ENCODE data around the gene KIF27. TPM values are rescaled to one million over a fixed set of nuclear protein-coding genes. Genes with fewer than 3 reads are reported as not detected.
"Not testable (repeated sequence)": the region's sequence is repeated elsewhere in the genome, so short reads cannot be mapped to it uniquely, and the experiment has no call there.

Gene KIF27
- total RNA-seq, 2 experiments from 2014 or later: 3.0 to 3.7 TPM

DNA sequence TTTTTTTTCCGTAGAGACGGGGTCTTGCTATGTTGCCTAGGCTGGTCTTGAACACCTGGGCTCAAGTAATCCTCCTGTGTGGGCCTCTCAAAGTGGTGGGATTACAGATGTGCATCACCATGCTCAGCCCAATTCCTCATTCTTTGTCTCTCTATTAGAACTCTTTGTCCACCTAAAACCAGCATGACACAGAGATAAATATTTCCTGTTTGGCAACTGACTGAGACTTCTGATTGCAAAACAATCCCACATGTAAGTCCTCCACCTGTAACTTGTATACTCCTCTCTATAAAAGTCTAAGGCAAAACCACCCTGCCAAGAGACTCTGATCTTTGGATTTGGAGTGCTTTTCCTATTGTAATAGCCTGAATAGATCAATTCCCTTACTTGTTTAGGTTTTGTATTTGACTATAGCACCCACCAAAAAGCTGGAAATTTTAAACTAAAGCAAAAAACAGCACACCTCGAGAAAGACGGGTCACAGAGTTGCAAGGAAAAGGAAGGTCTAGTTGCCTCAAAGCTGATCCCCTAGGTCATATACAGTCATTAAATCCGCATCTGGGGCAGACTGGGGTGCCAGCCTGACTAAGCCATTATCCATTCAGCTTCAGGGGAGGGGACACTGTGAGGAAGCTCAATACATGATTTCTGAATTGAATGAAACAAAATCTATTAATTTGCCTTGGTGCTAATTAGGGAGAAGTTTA, 13.5 kb upstream of the KIF27 start:
- CTCF ChIA-PET: interaction anchor here (1.0 to 1.5 kb wide), 2 partner anchors 238 to 283 kb away, joined by 3 read pairs; no protein-coding TSS in a partner anchor
- POLR2A ChIA-PET: no interaction called here

- ChIA-PET CTCF (interaction anchor here (0.6 to 1.5 kb wide), 4 partner anchors 239 to 1805 kb away, joined by 3 read pairs; no protein-coding TSS in a partner anchor), POLR2A (no interaction called here)
Observed at GRCh38 chr9:83933790-83934189, 12.6 kb upstream of the KIF27 start.

GRCh38 chr9:83932851-83933250, 11.6 kb upstream of the KIF27 start:
- ChIA-PET CTCF (interaction anchor here (0.7 to 1.5 kb wide), 2 partner anchors 9 to 240 kb away, joined by 3 to 4 read pairs; no protein-coding TSS in a partner anchor), POLR2A (no interaction called here)

GRCh38 chr9:83932011-83932410, 10.8 kb upstream of the KIF27 start:
- ChIA-PET CTCF (no interaction called here), POLR2A (no interaction called here)

DNA sequence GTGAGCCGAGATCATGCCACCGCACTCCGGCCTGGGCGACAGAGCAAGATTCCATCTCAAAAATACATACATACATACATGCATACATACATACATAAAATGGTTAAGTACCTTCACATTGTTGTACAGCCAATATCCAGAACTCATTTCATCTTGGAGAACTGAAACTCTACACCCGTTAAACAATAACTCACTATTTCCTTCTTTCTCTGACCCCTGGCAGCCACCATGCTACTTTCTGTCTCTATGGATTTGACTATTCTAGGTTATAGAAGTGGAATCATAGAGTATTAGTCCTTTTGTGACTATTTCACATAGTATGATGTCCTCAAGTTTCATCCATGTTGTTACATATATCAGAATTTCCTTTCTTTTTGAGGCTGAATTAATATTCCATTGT, 9.6 kb upstream of the KIF27 start:
- CTCF ChIA-PET: no interaction called here
- POLR2A ChIA-PET: no interaction called here

- ChIA-PET CTCF (no interaction called here), POLR2A (no interaction called here)
Observed at GRCh38 chr9:83927591-83927990, 6.4 kb upstream of the KIF27 start.

GRCh38 chr9:83920469-83920926, 734 bp downstream of the KIF27 start:
- ChIA-PET CTCF (interaction anchor here (1.0 to 1.5 kb wide), 6 partner anchors 9 to 586 kb away, joined by 3 to 5 read pairs (median 4); partner anchors contain the start of gene HNRNPK), POLR2A (interaction anchor here (0.9 to 1.7 kb wide), 3 partner anchors 60 to 298 kb away, joined by 5 to 15 read pairs (median 7); partner anchors contain the start of genes HNRNPK, IDNK, RMI1 and UBQLN1)

GRCh38 chr9:83919111-83919510, 2.1 kb downstream of the KIF27 start:
- CTCF ChIA-PET: interaction anchor here (1.2 kb wide), 1 partner anchor 374 kb away, joined by 3 read pairs; no protein-coding TSS in a partner anchor
- POLR2A ChIA-PET: no interaction called here

DNA sequence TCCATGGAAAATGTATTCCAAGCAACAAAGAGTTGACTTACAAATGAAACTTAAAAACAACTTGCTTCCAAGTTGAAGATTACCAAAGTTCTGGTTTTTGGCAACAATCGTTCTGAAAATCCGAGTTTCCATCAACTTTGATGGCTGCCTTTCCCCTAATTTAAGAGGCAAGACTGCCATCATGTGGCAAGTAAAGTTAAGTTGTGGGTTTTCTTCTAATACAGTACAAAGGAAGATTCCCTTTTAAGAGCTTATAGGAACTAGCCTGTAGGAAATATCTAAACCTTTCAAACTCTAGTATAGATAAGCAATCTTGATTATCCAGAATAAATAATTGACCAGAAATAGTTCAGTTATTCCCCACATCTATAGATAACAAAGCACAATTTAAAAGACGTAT, 9.0 kb downstream of the KIF27 start:
- POLR2A ChIA-PET: interaction anchor here (0.7 kb wide), 1 partner anchor 292 kb away, joined by 4 read pairs; no protein-coding TSS in a partner anchor
- CTCF ChIA-PET: interaction anchor here (2.0 kb wide), 1 partner anchor 9 kb away, joined by 5 read pairs; the partner anchor contains the start of gene KIF27

DNA sequence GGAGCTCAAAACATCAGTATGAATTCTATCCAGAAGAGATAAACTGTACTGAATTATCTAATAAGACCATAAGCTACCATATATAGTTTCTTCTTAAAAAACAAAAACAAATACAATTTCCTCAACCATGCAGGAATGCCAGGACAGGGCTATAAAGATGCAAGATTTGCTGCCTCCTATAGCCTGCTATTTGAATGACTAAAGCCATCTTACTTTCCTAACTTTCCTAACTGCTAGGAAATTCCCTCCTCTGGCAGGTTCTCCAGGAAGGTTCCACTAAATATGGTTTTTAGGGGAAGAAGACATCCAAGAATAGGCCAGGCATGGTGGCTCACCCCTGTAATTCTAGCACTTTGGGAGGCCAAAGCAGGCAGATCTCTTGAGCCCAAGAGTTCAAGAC, 15.1 kb downstream of the KIF27 start:
- CTCF ChIA-PET: no interaction called here

DNA sequence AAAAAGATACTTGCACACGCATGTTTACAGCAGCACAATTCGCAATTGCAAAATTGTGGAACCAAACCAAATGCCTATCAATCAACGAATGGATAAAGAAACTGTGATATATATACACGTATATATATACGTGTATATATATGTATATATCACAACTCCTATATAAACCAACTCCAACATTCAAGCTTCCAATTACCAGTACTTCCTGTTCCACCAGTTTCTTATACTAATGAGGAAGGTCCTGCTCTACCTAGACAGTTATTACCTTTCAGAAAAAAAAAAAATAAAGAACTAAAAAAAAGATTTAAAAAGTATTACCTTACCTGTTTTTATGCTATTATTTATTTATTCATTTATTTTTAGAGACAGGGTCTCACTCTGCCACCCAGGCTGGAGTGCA, 20.6 kb downstream of the KIF27 start:
- POLR2A ChIA-PET, CTCF ChIA-PET: not testable (repeated sequence)

More for the DNA sequence above, 15.1 kb downstream of the KIF27 start:
- POLR2A ChIA-PET: no interaction called here

GRCh38 chr9:83894301-83894700, 26.9 kb downstream of the KIF27 start:
- CTCF ChIA-PET, POLR2A ChIA-PET: not testable (repeated sequence)

- POLR2A ChIA-PET, CTCF ChIA-PET: not testable (repeated sequence)
Observed at GRCh38 chr9:83886498-83886897, 34.7 kb downstream of the KIF27 start.

GRCh38 chr9:83885559-83886240, 35.5 kb downstream of the KIF27 start:
- CTCF ChIA-PET, POLR2A ChIA-PET: not testable (repeated sequence)

DNA sequence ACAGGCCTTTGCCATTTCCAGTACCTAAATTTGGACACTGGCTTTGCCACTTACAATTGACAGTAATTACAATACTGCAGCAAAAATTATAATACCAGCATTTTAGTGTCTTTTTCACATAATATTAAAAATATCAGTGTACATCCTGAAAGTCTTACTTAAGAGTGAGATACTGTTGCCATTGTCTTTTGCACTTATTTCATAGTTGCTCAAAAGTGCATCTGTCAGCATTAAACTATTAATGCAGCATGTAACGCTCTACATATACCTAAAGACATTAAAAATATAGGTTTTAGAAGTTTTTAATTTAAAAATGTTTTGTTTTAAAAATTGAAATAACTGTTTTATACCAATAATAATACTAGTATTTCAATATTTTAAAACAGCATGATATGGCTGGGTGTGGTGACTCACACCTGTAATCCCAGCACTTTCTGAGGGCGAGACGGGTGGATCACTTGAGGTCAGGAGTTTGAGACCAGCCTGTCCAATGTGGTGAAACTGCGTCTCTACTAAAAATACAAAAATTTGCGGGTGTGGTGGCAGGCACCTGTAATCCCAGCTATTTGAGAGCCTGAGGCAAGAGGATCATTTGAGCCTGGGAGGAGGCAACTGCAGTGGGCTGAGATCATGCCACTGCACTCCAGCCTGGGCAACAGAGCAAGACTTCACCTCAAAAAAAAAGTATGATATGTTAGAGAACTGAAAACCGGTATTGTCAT, 39.4 kb downstream of the KIF27 start:
- CTCF ChIA-PET, POLR2A ChIA-PET: not testable (repeated sequence)

GRCh38 chr9:83875559-83875958, 45.7 kb downstream of the KIF27 start:
- CTCF ChIA-PET: interaction anchor here (0.6 kb wide), 1 partner anchor 1734 kb away, joined by 4 read pairs; no protein-coding TSS in a partner anchor
- POLR2A ChIA-PET: not testable (repeated sequence)

DNA sequence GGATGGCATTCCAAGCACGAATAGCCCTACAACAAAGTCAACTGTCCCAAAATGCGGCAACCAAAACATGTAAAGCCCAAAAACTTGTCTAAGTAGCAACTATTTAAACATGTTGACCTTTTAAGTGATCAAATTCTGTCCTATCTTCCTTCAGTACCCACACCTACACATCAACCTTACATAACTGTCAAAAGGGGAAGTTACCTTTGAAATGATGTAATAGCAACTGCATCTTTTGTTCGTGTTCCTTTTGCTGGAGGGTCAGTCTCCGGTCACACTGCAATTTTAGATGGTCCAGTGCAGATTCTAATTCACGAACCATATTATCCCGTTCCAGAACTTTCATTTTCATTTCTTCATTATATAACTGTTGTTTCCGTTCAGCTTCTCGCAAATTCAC, 71.3 kb downstream of the KIF27 start:
- POLR2A ChIA-PET, CTCF ChIA-PET: not testable (repeated sequence)

DNA sequence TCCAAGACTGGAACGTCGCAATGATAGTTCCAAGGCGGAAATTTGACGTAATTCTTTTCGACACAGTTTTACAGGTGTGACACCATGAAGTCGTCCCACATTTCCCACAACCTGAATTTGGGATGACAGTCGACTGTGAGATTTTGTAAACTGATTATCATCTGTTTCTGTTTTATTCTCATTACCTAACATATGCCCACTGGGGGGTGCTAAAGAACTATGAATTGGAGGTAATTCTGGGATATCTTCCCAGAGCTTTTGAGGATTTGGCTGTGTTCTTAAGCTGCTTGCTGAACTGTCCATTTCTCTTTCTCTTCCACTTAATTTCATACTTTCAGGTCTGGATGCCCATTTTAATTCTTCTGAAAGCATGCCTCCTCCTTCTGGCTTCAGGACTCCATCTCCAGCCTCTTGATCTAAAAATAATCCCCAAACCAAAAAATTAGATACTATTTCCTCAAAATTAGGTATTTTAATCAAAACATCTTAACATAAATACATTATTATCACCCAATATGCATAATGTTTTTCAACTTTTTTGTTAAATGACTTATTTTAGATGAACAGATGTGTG, 84.1 kb downstream of the KIF27 start:
- POLR2A ChIA-PET: interaction anchor here (0.7 kb wide), 1 partner anchor 8 kb away, joined by 4 read pairs; no protein-coding TSS in a partner anchor
- CTCF ChIA-PET: not testable (repeated sequence)

- CTCF ChIA-PET, POLR2A ChIA-PET: not testable (repeated sequence)
Observed at GRCh38 chr9:83830426-83831071, 90.7 kb downstream of the KIF27 start.
